Subcutaneous preadipocyte (primary cell): ENCODE data around the gene ZC4H2. TPM values are rescaled to one million over a fixed set of nuclear protein-coding genes. Genes with fewer than 3 reads are reported as not detected.

ENCODE experiments used
- total RNA-seq: library from RNA; depleted of rRNA; stranded (reverse); fragments of >200 nt; gene quantifications from 2 replicates; pipeline ENCODE4 v1.2.3, GENCODE V29; 2012

ZC4H2 gene, protein sequence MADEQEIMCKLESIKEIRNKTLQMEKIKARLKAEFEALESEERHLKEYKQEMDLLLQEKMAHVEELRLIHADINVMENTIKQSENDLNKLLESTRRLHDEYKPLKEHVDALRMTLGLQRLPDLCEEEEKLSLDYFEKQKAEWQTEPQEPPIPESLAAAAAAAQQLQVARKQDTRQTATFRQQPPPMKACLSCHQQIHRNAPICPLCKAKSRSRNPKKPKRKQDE
- 4.3 and 4.4 TPM in 2 replicates for total RNA-seq

DNA sequence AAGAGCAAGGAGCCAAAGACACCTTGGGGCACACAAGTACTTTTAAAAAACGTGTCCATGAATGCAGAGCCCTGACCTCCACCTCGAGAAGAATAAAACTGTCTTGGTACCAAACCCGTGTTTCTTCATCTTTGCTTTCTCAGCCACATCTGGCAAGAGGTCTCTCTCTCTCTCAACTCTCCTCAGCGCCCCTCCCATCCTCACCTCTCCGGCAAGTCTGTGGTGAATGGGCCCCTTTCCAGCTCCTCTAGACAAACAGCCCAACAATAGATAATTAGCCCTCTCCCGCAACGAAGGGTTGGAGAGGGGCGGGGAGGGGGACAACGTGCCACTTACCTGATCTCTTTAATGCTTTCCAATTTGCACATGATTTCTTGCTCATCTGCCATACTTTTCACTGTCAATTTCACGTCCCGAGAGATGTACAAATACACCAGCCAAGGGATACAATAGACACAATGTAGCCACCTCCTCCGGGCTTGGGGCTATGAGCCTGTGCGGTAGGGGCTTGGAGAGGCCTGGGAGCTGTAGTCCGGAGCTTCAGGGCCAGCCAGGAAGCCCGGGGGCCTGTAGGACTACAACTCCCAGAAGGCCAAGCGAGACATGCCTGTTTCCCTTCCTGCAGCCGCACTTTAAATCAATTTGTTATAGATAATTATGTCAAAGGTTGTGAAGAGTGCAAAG lies at the start of gene ZC4H2:
Gene ZC4H2 (minus strand): TSS at position 462 of the 684 bp plus-strand sequence. CDS start 73 bp downstream, at position 389.

Other genes with a start within 250 kb of the ZC4H2 start
- gene ZC3H12B, start 58.4 kb upstream of the ZC4H2 start, total RNA-seq: 0.20 and 0.37 TPM in 2 replicates